ENCODE measurements around the gene PRDM5.

GRCh38 chr4:120728892-120729675 lies 193.4 kb downstream of the PRDM5 start:
- TF ChIP-seq CTCF (IDR thresholded peaks at IDR 0.05; ENCODE audit: poor library complexity, severe bottlenecking) (no peak), TAF1 (IDR thresholded peaks at IDR 0.05; ENCODE audit: low read depth) (no peak)
